ENCODE data around the gene MAP3K14. TPM values are rescaled to one million over a fixed set of nuclear protein-coding genes. Genes with fewer than 3 reads are reported as not detected.
"Not testable (repeated sequence)": the region's sequence is repeated elsewhere in the genome, so short reads cannot be mapped to it uniquely, and the experiment has no call there.

The MAP3K14 gene
- total RNA-seq (2014; rRNA removed; shearing (Covaris generic)), result 5.3 and 10.1 TPM in 2 replicates

GRCh38 chr17:45316434-45317110, at the start of gene MAP3K14:
Gene MAP3K14 (minus strand): TSS chr17:45317020. CDS start chr17:45290745, 26,275 bp downstream.
- DNase-seq (ENCODE audit: low read depth), result peak; percentile 69

GRCh38 chr17:45366049-45366448, 49.2 kb upstream of the MAP3K14 start:
- DNase-seq (ENCODE audit: low read depth), result no peak

GRCh38 chr17:45364531-45365390, 47.9 kb upstream of the MAP3K14 start:
- no peak for DNase-seq (ENCODE audit: low read depth)

GRCh38 chr17:45363498-45363897, 46.7 kb upstream of the MAP3K14 start:
- DNase-seq (ENCODE audit: low read depth), result no peak

- no peak for DNase-seq (ENCODE audit: low read depth)
These were observed 45.2 kb upstream of the MAP3K14 start for GRCh38 chr17:45361976-45362375.

- no peak for DNase-seq (ENCODE audit: low read depth)
These were observed 44.6 kb upstream of the MAP3K14 start for GRCh38 chr17:45361451-45361850.

GRCh38 chr17:45357364-45357997, 40.7 kb upstream of the MAP3K14 start:
- DNase-seq (ENCODE audit: low read depth), result no peak

- DNase-seq (ENCODE audit: low read depth), result peak; percentile 33
These were observed 38.3 kb upstream of the MAP3K14 start for GRCh38 chr17:45355087-45355486.

GRCh38 chr17:45353043-45353442, 36.2 kb upstream of the MAP3K14 start:
- DNase-seq (ENCODE audit: low read depth), result peak; percentile 33

GRCh38 chr17:45351831-45352230, 35.0 kb upstream of the MAP3K14 start:
- DNase-seq (ENCODE audit: low read depth), result no peak

GRCh38 chr17:45347444-45347843, 30.6 kb upstream of the MAP3K14 start:
- no peak for DNase-seq (ENCODE audit: low read depth)

GRCh38 chr17:45346216-45347015, 29.6 kb upstream of the MAP3K14 start:
- no peak for DNase-seq (ENCODE audit: low read depth)

GRCh38 chr17:45345554-45346215, 28.9 kb upstream of the MAP3K14 start:
- DNase-seq (ENCODE audit: low read depth), result peak; percentile 77

GRCh38 chr17:45345246-45345553, 28.4 kb upstream of the MAP3K14 start:
- no peak for DNase-seq (ENCODE audit: low read depth)

- not testable (repeated sequence) for DNase-seq (ENCODE audit: low read depth)
These were observed 27.3 kb upstream of the MAP3K14 start for GRCh38 chr17:45343967-45344664.

- no peak for DNase-seq (ENCODE audit: low read depth)
These were observed 26.2 kb upstream of the MAP3K14 start for GRCh38 chr17:45342871-45343526.

GRCh38 chr17:45342306-45342705, 25.5 kb upstream of the MAP3K14 start:
- DNase-seq (ENCODE audit: low read depth), result no peak

- peak; percentile 94 for DNase-seq (ENCODE audit: low read depth)
These were observed 24.8 kb upstream of the MAP3K14 start for GRCh38 chr17:45341533-45342158.
